HG02763 (cell line): ENCODE measurements around the gene CSNK2A1.
"Not testable (repeated sequence)": the region's sequence is repeated elsewhere in the genome, so short reads cannot be mapped to it uniquely, and the experiment has no call there.

Experiments
- ATAC-seq: cut with Tn5 transposase; IDR thresholded peaks from one replicate; pipeline ENCODE4 v1.9.1; 2021; ENCODE audit warnings: mild to moderate bottlenecking, moderate library complexity; ENCODE audit not compliant: unreplicated experiment

Gene CSNK2A1

GRCh38 chr20:543369-544152, at the start of gene CSNK2A1:
CSNK2A1 (minus strand) TSS chr20:543790; CDS start chr20:508551, 35,239 bp downstream.
- peak; percentile 93 for ATAC-seq

DNA sequence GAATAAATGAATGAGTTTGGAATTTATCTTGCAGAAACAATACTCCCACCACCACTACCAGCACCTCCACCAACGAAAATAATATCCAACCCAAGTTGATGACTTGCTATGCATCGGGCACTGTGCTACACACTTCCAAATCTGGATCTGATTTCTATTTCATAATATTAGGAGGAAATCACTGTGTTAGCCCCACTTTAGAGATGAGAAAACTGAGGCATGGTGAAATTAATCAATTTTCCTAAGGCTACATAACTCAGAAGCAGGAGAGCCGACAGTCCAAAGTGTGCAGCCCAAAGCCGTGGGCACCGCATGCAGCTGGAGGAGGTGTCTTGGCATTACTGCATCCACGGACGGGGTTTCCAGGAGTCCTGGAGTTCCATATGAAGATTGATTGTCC, 48.9 kb upstream of the CSNK2A1 start:
- ATAC-seq = no peak

GRCh38 chr20:591941-592340, 48.4 kb upstream of the CSNK2A1 start:
- ATAC-seq = no peak

DNA sequence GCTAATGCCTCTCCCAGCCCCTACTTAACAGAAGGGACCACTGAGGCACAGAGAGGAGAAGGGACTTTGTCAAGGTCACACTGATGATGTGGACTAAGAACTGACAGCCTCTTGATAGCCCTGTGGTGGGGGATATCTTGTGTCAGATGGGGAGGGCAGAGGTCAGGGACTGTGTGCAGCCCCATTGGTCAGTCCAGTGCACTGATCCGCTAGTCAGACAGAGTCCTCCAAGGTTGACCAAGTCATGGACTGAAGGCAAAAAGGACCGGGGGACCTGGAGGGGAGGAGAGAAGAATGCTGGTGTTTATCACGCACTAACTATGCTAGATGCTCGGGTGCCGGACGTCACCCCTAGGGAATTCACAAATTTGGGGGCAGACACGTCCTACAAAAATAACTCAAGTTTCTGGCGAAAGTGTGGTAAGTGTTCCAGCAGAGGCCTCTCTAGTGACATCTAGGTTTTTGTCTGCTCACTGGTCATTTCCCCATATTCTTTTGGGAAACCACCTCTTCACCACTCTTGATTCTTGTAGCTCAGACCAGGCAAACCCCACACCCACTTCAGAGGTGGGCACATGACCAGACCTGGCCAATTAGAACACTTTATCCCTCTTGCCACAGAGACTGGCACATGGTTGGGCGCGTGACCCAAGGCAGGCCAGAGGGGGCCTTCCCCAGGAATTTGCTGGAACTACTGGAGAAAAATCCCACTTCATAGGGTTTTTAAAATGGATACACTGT, 45.5 kb upstream of the CSNK2A1 start:
- peak; percentile 73 for ATAC-seq

GRCh38 chr20:588476-588875, 44.9 kb upstream of the CSNK2A1 start:
- ATAC-seq = no peak

- ATAC-seq = no peak
These were observed 41.3 kb upstream of the CSNK2A1 start for GRCh38 chr20:584971-585301.

DNA sequence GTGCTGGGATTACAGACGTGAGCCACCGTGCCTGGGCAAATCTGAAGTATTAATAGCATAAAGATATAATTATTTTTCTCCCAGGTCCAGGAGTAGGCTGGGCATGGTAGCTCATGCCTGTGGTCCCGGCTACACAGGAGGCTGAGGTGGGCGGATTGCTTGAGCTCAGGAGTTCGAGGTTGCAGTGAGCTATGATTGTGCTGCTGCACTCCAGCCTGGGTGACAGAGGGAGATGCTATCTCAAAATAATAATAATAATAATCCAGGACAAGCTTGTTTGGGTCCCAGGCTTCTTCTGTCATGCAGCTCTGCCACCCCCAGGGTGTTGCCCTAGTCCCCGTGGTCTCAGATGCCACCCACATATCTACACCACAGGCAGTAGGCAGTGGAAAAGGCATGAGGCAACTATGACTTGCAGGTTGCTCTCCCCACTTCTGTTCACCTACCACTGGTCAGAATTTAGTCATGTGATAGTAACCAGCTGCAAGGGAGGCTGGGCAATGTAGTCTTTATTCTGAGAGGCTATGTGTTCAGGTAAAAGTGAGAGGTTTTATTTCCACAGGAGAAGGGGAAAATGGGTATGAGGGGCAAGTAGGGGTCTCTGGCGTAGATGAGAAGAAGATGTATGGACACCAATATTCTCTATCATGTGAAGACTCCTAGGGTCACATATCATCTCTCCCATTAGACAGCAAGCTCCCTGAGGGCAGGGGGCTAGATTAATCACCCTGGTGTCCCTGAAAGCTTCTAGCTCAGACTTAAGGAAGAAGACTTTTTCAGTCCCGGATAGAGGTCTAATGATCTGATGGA, 40.8 kb upstream of the CSNK2A1 start:
- ATAC-seq = no peak

DNA sequence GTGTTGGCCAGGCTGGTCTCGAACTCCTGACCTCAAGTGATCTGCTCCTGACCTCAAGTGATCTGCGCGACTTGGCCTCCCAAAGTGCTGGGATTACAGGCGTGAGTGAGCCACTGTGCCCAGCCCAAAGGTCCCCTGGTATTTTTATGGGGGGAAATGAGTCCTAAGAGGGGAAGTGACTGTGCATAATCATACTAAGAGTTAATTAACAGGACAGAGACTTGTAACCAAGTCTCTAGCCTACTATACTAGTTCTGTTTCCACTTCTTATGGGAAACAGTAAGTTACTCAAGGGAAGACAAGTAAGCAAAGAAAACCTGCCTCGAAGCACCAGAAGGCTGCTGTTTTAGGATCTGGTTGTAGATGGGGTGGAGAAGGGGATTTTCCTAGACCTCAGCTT, 38.6 kb upstream of the CSNK2A1 start:
- no peak for ATAC-seq

DNA sequence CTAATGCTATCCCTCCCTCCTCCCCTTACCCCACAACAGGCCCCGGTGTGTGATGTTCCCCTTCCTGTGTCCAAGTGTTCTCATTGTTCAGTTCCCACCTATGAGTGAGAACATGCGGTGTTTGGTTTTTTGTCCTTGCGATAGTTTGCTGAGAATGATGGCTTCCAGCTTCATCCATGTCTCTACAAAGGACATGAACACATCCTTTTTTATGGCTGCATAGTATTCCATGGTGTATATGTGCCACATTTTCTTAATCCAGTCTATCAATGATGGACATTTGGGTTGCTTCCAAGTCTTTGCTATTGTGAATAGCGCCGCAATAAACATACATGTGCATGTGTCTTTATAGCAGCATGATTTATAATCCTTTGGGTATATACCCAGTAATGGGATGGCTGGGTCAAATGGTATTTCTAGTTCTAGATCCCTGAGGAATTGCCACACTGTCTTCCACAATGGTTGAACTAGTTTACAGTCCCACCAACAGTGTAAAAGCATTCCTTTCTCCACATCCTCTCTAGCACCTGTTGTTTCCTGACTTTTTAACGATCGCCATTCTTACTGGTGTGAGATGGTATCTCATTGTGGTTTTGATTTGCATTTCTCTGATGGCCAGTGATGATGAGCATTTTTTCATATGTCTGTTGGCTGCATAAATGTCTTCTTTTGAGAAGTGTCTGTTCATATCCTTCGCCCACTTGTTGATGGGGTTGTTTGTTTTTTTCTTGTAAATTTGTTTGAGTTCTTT, 35.5 kb upstream of the CSNK2A1 start:
- ATAC-seq = not testable (repeated sequence)

DNA sequence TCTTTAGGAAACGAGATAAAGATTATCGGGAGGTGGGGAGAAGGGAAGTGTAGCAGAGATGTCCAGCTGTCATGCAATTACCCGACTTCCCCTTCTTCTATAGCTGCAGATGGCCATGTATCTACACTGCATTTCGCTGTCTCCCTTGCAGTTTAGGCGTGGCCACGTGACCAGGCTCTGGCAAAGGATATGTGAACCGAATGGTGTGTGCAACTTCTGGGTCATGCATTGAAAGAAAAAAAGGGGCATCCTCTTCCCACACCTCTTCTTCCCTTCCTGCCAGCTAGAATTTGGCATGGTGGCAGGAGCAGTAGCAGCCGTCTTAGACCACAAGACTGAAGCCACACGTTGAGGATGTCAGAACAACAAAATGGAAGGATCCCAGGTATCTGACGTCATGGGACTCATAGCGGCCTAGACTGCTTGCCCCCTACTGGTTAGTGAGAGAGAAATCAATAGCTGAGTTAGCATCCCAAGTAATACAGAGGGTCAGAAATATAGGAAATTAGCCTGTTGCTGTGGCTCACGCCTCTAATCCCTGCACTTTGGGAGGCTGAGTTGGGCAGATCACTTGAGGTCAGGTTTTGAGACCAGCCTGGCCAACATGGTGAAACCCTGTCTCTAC, 33.7 kb upstream of the CSNK2A1 start:
- no peak for ATAC-seq

GRCh38 chr20:576156-576555, 32.6 kb upstream of the CSNK2A1 start:
- ATAC-seq = no peak

- no peak for ATAC-seq
These were observed 31.6 kb upstream of the CSNK2A1 start for GRCh38 chr20:575230-575629.

- no peak for ATAC-seq
These were observed 30.8 kb upstream of the CSNK2A1 start for GRCh38 chr20:574297-574942.

DNA sequence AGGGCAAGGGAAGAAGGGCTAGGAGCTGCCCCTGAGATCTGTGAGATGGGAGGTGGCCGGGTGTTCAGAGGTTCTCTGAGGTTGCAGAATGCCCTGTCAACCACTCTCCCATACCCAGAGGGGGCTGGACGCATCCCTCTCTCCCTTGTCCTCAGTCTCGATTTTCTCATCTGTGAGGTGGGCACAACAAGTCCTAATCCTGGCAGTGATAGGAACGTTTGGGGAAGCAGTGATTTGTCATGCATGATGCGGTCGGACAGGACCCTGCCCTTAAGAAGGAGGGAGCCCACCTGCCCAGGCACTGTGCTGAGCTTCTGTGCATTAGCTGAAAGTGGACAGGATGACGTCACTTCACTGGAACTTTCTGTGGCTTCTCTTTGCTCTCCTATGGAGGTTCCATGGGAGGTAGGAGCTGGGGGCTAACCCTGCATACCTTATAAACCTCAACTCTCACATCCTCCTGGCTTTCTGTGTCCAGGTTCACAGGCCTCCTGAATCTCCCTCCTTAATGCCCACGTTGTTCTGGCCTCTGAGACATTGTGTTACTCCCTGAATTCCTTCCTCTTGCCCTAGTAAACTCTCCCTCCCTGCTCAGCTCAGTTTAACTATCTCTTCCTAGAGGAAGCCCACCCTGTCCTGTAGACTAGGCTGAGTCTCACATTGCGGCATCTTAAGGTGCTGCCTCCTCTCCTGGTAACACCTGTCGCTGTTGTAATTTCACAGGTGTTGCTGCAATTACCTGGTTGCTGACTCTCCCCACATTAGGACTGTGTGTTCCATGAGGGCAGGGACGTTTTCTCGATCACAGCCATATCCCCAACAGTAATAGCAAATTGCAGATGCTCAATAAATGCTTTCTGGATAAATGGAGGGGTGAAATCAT, 30.1 kb upstream of the CSNK2A1 start:
- no peak for ATAC-seq

DNA sequence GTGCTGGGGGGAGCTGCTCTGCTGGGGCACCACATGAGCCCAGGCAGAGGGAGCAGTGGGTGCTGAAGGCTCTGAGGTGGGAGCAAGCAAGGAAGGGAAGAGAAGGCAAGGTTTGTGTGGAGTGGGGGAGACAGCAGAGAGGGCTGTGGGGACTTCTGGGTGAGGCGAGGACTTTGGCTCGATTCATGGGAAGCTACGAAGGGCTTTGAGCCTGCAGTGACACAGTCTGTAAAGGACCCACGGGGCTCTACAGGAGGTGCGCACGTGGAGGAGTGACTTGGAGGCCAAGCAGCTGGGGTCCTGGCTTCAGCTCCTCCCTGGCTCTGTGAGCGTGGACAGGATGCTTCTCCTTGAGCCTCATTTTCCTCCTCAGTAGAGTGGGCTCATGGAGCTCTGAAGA, 29.1 kb upstream of the CSNK2A1 start:
- no peak for ATAC-seq

GRCh38 chr20:571754-572441, 28.3 kb upstream of the CSNK2A1 start:
- ATAC-seq = no peak

GRCh38 chr20:568673-569415, 25.3 kb upstream of the CSNK2A1 start:
- no peak for ATAC-seq
